Esophagus (tissue), 2 donors: ENCODE data around the gene PROZ. TPM values are rescaled to one million over a fixed set of nuclear protein-coding genes. Genes with fewer than 3 reads are reported as not detected.
A peak's percentile ranks its signal among the peaks of the same experiment; 100 is the strongest.

Experiments used
- H3K27ac ChIP-seq, 2 donors: one replicate each; pipeline ENCODE4 v1.5.1; 2013; ENCODE audit warnings: low read depth in 2 of 2, mild to moderate bottlenecking in 2 of 2, inconsistent platforms in 1 of 2, low read length in 1 of 2, moderate library complexity in 1 of 2
- H3K27me3 ChIP-seq, 2 donors: one replicate each; pipeline ENCODE4 v1.6.1; 2013; ENCODE audit warnings: low read length in 2 of 2, control low read depth in 1 of 2, mild to moderate bottlenecking in 1 of 2; ENCODE audit not compliant: insufficient read depth in 2 of 2, control insufficient read depth in 1 of 2
- H3K36me3 ChIP-seq, 2 donors: one replicate each; pipeline ENCODE4 v1.6.1; 2013; ENCODE audit warnings: low read length in 1 of 2; ENCODE audit not compliant: control insufficient read depth in 2 of 2, insufficient read depth in 2 of 2
- H3K4me1 ChIP-seq, 2 donors: one replicate each; pipeline ENCODE4 v1.6.1; 2013; ENCODE audit warnings: low read length in 1 of 2; ENCODE audit not compliant: control insufficient read depth in 2 of 2, insufficient read depth in 2 of 2
- H3K4me3 ChIP-seq, 2 donors: one replicate each; pipeline ENCODE4 v1.5.1; 2013; ENCODE audit warnings: low read length in 2 of 2, mild to moderate bottlenecking in 2 of 2, low read depth in 1 of 2, moderate library complexity in 1 of 2
- H3K9me3 ChIP-seq, 2 donors: one replicate each; pipeline ENCODE4 v1.6.1; 2013; ENCODE audit warnings: mild to moderate bottlenecking in 2 of 2, low read depth in 1 of 2, low read length in 1 of 2, moderate library complexity in 1 of 2; ENCODE audit not compliant: control insufficient read depth in 2 of 2, insufficient read depth in 1 of 2
- WGBS, 2 donors: extraction: QIAGEN DNeasy Blood & Tissue Kit; methylation state at CpG; one replicate each; pipeline ENCODE4 v1.1.7; 2013; 5-methylcytosine and 5-hydroxymethylcytosine counted together
- polyA plus RNA-seq, 2 donors: library from polyadenylated mRNA; stranded (reverse); fragments of 200-250 nt; gene quantifications; one replicate each; pipeline ENCODE4 v1.2.3, GENCODE V29; 2013
- donor health status: healthy with polysubstance abuse.
- donor health status: Bipolar disorder and iron deficiency.

The PROZ gene
- polyA plus RNA-seq, 2 donors = not detected

DNA sequence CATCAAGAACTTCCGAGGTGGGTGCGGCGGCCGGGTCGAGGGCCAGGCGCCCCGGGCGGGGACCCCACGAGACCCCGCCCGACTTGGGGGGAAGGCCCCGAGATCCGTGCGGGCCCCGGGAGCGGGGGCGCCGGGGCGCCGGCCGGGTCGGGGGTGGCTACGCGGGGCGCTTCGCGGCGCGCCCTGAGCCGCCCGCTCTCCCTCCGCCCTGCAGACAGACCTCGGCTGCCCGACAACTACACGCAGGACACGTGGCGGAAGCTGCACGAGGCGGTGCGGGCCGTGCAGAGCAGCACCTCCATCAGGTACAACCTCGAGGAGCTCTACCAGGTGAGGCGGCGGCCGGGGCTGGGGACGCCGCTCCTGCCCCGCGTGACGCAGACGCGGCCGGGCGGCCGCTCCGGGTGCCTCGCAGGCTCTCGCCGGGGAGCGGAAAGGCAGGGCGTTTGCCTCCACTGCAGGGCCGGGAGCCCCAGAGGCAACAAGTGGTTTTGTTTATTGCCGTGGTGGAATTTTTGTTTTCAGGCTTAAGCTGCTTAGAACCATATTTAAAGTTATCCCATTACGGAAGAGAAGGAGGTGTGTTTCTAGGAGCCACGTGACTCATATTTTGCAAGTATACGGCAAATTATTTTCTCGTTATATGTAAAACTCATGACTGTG lies 51.4 kb downstream of the PROZ start:
- 0 to 1% methylated on average over 65 to 67 of the region's 67 CpGs for WGBS, 2 donors
- Histone ChIP-seq H3K4me1 (peaks cover 3% of the 10 kb centered on the region in 2 donors), H3K27me3 (no peaks in the 10 kb centered on the region)

GRCh38 chr13:113210833-113211232 lies 52.4 kb downstream of the PROZ start:
- Histone ChIP-seq H3K9me3 (no peaks in the 10 kb centered on the region), H3K27ac (no peak overlapping the region), H3K4me1 (peaks cover 3 to 13% of the 10 kb centered on the region in 2 donors), H3K36me3 (peaks cover 0 to 7% of the 10 kb centered on the region in 2 donors), H3K4me3 (no peak overlapping the region), H3K27me3 (no peaks in the 10 kb centered on the region)
- WGBS, 2 donors = 88 to 93% methylated on average over 6 of the region's 6 CpGs

More for the DNA sequence above, 51.4 kb downstream of the PROZ start:
- Histone ChIP-seq H3K27ac (peak overlapping the region; percentile 100), H3K36me3 (peaks cover 0 to 4% of the 10 kb centered on the region in 2 donors), H3K4me3 (peak overlapping the region; percentile 72 to 74), H3K9me3 (no peaks in the 10 kb centered on the region)

DNA sequence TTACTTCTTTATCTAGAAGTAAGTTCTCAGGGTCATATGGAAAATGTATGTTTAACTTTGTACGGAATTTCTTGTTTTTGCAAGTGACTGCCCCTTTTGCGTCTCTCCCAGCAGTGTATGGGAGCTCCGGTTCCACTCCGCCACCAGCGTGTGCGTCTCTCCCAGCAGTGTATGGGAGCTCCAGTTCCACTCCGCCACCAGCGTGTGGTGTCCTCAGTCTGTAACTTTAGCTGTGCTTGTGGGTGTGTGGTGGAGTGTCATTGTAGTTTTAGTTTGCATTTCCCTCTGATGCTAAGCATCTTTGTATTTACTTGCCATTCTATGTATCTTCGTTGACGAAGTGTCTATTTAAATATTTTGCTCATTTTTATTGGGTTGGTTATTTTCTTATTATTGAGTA lies 53.3 kb downstream of the PROZ start:
- 96% methylated on average over 10 of the region's 10 CpGs for WGBS, 2 donors
- H3K27ac ChIP-seq = no peak overlapping the region
- H3K9me3 ChIP-seq = no peaks in the 10 kb centered on the region
- peaks cover 0 to 7% of the 10 kb centered on the region in 2 donors for H3K36me3 ChIP-seq
- peaks cover 3 to 15% of the 10 kb centered on the region in 2 donors for H3K4me1 ChIP-seq
- H3K27me3 ChIP-seq = no peaks in the 10 kb centered on the region
- no peak overlapping the region for H3K4me3 ChIP-seq

DNA sequence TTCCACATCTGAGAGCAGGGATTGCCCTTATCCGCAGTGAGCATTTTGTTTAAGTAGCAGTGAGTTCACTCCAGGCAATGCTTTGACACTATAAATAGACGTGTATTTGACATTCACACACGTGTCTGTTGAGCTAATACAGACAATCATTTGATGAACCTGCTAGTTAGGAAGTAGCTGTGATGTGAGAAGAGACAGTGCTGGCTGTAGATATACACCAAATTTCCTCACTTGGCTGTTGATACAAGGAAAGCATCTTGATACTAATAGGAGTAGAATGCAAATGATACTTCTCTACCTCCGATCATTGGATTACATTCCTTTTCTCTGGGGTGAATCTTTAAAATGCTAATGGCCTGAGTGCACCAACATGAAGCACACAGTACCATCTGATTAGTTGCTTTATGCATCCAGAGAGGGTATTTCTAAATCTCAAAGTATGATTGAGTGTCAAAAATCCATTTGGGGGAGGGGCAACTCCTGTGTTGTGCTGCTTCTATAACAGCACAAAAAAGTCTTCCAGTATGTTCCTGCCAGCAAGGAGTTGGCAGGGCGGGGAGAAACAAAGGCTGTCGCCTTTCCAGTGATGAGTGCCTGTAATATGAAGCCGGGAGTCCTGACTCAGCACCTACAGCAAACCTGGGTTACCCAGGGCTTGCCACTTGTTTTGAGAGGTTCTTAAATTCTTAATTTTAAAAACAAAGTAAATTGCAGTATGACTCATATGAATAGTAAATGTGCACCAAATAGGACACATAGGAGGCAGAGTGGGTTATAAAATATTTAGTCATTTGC lies 58.0 kb downstream of the PROZ start:
- H3K27me3 ChIP-seq = no peaks in the 10 kb centered on the region
- peak overlapping the region in 1 of 2 donors; percentile 35 for H3K27ac ChIP-seq
- no peaks in the 10 kb centered on the region for H3K9me3 ChIP-seq
- 23 to 30% methylated on average over 7 of the region's 7 CpGs for WGBS, 2 donors
- H3K4me3 ChIP-seq = no peak overlapping the region
- H3K36me3 ChIP-seq = peaks cover 2 to 22% of the 10 kb centered on the region in 2 donors
- peaks cover 3 to 18% of the 10 kb centered on the region in 2 donors for H3K4me1 ChIP-seq

DNA sequence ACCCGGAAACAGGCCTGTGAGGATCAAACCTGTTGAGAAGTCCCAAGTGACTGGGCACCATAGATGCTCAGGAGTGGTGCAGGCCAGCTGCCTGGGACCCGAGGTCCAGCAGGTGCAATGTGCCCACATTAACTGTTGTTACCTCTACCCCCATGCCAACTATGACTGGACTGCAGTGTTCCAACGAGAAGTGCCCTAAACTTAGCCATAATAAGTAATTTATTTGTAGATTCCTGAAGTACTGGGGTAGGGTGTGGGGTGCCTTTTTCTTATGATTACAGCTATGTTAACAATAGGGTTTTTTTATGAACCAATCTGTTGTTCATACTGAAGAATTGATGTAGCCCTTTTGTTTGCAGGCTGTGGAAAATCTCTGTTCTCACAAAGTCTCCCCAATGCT lies 60.1 kb downstream of the PROZ start:
- no peaks in the 10 kb centered on the region for H3K9me3 ChIP-seq
- no peak overlapping the region for H3K27ac ChIP-seq
- peaks cover 2 to 29% of the 10 kb centered on the region in 2 donors for H3K36me3 ChIP-seq
- no peak overlapping the region for H3K4me3 ChIP-seq
- WGBS, 2 donors = 80 to 85% methylated on average over 3 of the region's 3 CpGs
- no peaks in the 10 kb centered on the region for H3K27me3 ChIP-seq
- peaks cover 3 to 18% of the 10 kb centered on the region in 2 donors for H3K4me1 ChIP-seq

GRCh38 chr13:113219256-113219940 lies 61.0 kb downstream of the PROZ start:
- peaks cover 6 to 34% of the 10 kb centered on the region in 2 donors for H3K36me3 ChIP-seq
- WGBS, 2 donors = 81 to 86% methylated on average over 14 of the region's 14 CpGs

GRCh38 chr13:113220141-113220598 lies 61.7 kb downstream of the PROZ start:
- no peak overlapping the region for H3K4me3 ChIP-seq
- H3K9me3 ChIP-seq = no peaks in the 10 kb centered on the region
- H3K27me3 ChIP-seq = no peaks in the 10 kb centered on the region
- no peak overlapping the region for H3K27ac ChIP-seq
- 69 to 76% methylated on average over 13 of the region's 13 CpGs for WGBS, 2 donors
- H3K36me3 ChIP-seq = peaks cover 10 to 33% of the 10 kb centered on the region in 2 donors
- peaks cover 0 to 14% of the 10 kb centered on the region in 2 donors for H3K4me1 ChIP-seq

More at GRCh38 chr13:113219256-113219940, 61.0 kb downstream of the PROZ start:
- Histone ChIP-seq H3K27me3 (no peaks in the 10 kb centered on the region), H3K4me1 (peaks cover 3 to 18% of the 10 kb centered on the region in 2 donors), H3K27ac (no peak overlapping the region), H3K4me3 (no peak overlapping the region), H3K9me3 (no peaks in the 10 kb centered on the region)

- no peaks in the 10 kb centered on the region for H3K27me3 ChIP-seq
- H3K36me3 ChIP-seq = peaks cover 10 to 33% of the 10 kb centered on the region in 2 donors
- H3K4me1 ChIP-seq = peaks cover 0 to 7% of the 10 kb centered on the region in 2 donors
- no peak overlapping the region for H3K4me3 ChIP-seq
- 92% methylated on average over 7 of the region's 7 CpGs for WGBS, 2 donors
- no peaks in the 10 kb centered on the region for H3K9me3 ChIP-seq
- H3K27ac ChIP-seq = no peak overlapping the region
Measured at GRCh38 chr13:113220877-113221276, 62.4 kb downstream of the PROZ start.
